Duodenal mucosa (tissue), 2 donors: Measurements from ENCODE around the gene ABCA7.

ENCODE experiments used
- H3K27ac ChIP-seq: one replicate; pipeline ENCODE4 v1.7.0; 2013; ENCODE audit warnings: low read depth, low read length
- H3K27me3 ChIP-seq, 2 donors: one replicate each; pipeline ENCODE4 v1.7.0; 2013; ENCODE audit warnings: low read length in 2 of 2, control low read depth in 1 of 2; ENCODE audit not compliant: insufficient read depth in 2 of 2, control insufficient read depth in 1 of 2
- H3K36me3 ChIP-seq, 2 donors: one replicate each; pipeline ENCODE4 v1.7.0; 2013; ENCODE audit warnings: low read length in 2 of 2, control low read depth in 1 of 2; ENCODE audit not compliant: insufficient read depth in 2 of 2, control insufficient read depth in 1 of 2
- H3K4me1 ChIP-seq, 2 donors: one replicate each; pipeline ENCODE4 v1.7.0; 2013; ENCODE audit warnings: low read length in 2 of 2, control low read depth in 1 of 2; ENCODE audit not compliant: insufficient read depth in 2 of 2, control insufficient read depth in 1 of 2
- H3K4me3 ChIP-seq, 2 donors: one replicate each; pipeline ENCODE4 v1.7.0; 2013; ENCODE audit warnings: low read length in 2 of 2, low read depth in 1 of 2
- H3K9ac ChIP-seq, 2 donors: one replicate each; pipeline ENCODE4 v1.7.0; 2013; ENCODE audit warnings: low read length in 2 of 2, low read depth in 1 of 2
- H3K9me3 ChIP-seq, 2 donors: one replicate each; pipeline ENCODE4 v1.7.0; 2013; ENCODE audit warnings: low read length in 2 of 2, control low read depth in 1 of 2; ENCODE audit not compliant: control insufficient read depth in 1 of 2

Gene ABCA7

GRCh38 chr19:1066748-1067340 lies 26.9 kb downstream of the ABCA7 start, which contains the start of gene ARHGAP45:
Gene ARHGAP45 (plus strand): TSS chr19:1067167. CDS start chr19:1067406, 239 bp downstream.
- Histone ChIP-seq H3K4me3 (peak within 1 kb of the TSS; percentile 53 to 60), H3K27ac (peak within 1 kb of the TSS; percentile 50), H3K36me3 (no peaks in the 10 kb centered on the region), H3K9me3 (no peaks in the 10 kb centered on the region), H3K9ac (peak within 1 kb of the TSS; percentile 43), H3K27me3 (peaks cover 18 to 34% of the 10 kb centered on the region in 2 donors), H3K4me1 (peaks cover 14 to 30% of the 10 kb centered on the region in 2 donors)

DNA sequence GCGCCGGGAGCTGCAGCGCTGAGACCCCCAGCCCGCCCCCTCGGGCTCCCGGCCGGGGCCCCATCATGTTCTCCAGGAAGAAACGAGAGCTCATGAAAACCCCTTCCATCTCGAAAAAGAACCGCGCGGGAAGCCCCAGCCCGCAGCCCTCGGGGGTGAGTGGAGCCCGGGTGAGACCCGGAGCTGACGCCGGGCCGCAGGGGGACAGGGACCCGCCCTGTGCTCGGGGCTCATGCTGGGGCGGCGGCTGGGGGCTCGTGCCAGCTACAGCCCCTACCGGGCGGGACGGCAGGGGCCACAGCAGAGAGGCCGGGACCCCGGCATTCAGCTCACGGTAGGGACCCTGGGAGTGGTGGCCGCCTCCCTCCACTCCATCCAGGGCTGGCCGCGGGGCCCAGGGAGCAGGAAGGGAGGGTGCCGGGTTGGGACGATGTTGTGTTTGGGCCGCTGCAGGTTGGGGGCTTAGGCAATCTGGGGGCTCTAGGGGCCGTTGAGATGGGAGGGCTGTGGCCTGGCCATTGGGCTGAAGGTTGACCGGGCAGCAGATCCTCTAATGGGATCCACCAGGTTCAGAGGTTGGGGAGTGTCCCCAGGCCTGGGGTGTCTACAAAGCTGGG lies 27.5 kb downstream of the ABCA7 start:
- H3K27me3 ChIP-seq = peaks cover 19 to 37% of the 10 kb centered on the region in 2 donors
- H3K9ac ChIP-seq = peak overlapping the region; percentile 43
- peak overlapping the region; percentile 53 to 60 for H3K4me3 ChIP-seq
- peaks cover 14 to 30% of the 10 kb centered on the region in 2 donors for H3K4me1 ChIP-seq
- H3K9me3 ChIP-seq = no peaks in the 10 kb centered on the region
- peaks cover 0 to 2% of the 10 kb centered on the region in 2 donors for H3K36me3 ChIP-seq
- H3K27ac ChIP-seq = peak overlapping the region; percentile 50

- Histone ChIP-seq H3K27ac (peak overlapping the region; percentile 50), H3K4me3 (peak overlapping the region; percentile 60 to 66), H3K36me3 (peaks cover 0 to 5% of the 10 kb centered on the region in 2 donors), H3K9me3 (no peaks in the 10 kb centered on the region), H3K4me1 (peaks cover 14 to 30% of the 10 kb centered on the region in 2 donors), H3K9ac (peak overlapping the region; percentile 43), H3K27me3 (peaks cover 22 to 44% of the 10 kb centered on the region in 2 donors)
These were observed 28.4 kb downstream of the ABCA7 start for GRCh38 chr19:1068009-1069001.

- Histone ChIP-seq H3K27ac (no peak overlapping the region), H3K36me3 (peaks cover 0 to 5% of the 10 kb centered on the region in 2 donors), H3K9ac (peak overlapping the region in 1 of 2 donors; percentile 38), H3K9me3 (no peaks in the 10 kb centered on the region), H3K4me3 (peak overlapping the region; percentile 60 to 66), H3K27me3 (peaks cover 22 to 44% of the 10 kb centered on the region in 2 donors), H3K4me1 (peaks cover 14 to 35% of the 10 kb centered on the region in 2 donors)
These were observed 29.3 kb downstream of the ABCA7 start for GRCh38 chr19:1069009-1069779.

GRCh38 chr19:1070576-1070930 lies 30.6 kb downstream of the ABCA7 start:
- Histone ChIP-seq H3K9ac (no peak overlapping the region), H3K4me3 (no peak overlapping the region), H3K27ac (no peak overlapping the region), H3K4me1 (peaks cover 13 to 35% of the 10 kb centered on the region in 2 donors), H3K36me3 (peaks cover 0 to 5% of the 10 kb centered on the region in 2 donors), H3K9me3 (no peaks in the 10 kb centered on the region), H3K27me3 (peaks cover 22 to 41% of the 10 kb centered on the region in 2 donors)

- Histone ChIP-seq H3K27me3 (peaks cover 19 to 36% of the 10 kb centered on the region in 2 donors), H3K4me1 (peaks cover 18 to 37% of the 10 kb centered on the region in 2 donors), H3K27ac (no peak overlapping the region), H3K36me3 (peaks cover 0 to 5% of the 10 kb centered on the region in 2 donors), H3K4me3 (no peak overlapping the region), H3K9ac (no peak overlapping the region), H3K9me3 (no peaks in the 10 kb centered on the region)
These were observed 31.3 kb downstream of the ABCA7 start for GRCh38 chr19:1070931-1071791.

DNA sequence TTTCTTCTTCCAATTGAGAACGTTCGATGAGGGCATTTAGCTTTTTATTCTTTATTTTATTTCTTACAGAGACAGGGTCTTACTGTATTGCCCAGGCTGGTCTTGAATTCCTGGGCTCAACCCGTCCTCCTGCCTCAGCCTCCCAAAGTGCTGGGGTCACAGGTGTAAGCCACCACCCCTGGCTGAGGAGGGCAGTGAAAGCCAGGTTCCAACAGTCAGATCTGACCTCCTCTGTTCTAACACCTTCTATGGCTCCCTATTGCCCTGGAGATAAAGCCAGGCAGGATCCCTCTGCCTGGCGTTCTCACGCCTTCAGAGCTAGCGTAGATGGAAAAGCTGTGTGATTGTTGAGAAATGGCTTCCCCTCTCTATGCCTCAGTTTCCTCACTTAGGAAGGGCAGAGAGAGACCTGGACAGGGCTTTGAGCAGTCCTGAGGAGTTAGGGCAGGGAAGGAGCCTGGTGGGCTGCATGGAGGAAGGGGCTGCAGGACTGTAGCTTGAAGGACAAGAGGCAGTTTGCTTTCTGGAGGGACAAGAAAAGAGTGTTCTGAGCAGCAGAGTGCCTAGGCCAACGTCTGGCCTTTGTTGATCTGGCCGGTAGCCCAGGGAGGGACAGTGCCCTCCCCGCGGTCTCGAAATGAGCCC lies 32.6 kb downstream of the ABCA7 start:
- H3K4me3 ChIP-seq = no peak overlapping the region
- peaks cover 10 to 29% of the 10 kb centered on the region in 2 donors for H3K27me3 ChIP-seq
- H3K4me1 ChIP-seq = peaks cover 22 to 36% of the 10 kb centered on the region in 2 donors
- peaks cover 0 to 5% of the 10 kb centered on the region in 2 donors for H3K36me3 ChIP-seq
- no peak overlapping the region for H3K27ac ChIP-seq
- no peak overlapping the region for H3K9ac ChIP-seq
- H3K9me3 ChIP-seq = no peaks in the 10 kb centered on the region

DNA sequence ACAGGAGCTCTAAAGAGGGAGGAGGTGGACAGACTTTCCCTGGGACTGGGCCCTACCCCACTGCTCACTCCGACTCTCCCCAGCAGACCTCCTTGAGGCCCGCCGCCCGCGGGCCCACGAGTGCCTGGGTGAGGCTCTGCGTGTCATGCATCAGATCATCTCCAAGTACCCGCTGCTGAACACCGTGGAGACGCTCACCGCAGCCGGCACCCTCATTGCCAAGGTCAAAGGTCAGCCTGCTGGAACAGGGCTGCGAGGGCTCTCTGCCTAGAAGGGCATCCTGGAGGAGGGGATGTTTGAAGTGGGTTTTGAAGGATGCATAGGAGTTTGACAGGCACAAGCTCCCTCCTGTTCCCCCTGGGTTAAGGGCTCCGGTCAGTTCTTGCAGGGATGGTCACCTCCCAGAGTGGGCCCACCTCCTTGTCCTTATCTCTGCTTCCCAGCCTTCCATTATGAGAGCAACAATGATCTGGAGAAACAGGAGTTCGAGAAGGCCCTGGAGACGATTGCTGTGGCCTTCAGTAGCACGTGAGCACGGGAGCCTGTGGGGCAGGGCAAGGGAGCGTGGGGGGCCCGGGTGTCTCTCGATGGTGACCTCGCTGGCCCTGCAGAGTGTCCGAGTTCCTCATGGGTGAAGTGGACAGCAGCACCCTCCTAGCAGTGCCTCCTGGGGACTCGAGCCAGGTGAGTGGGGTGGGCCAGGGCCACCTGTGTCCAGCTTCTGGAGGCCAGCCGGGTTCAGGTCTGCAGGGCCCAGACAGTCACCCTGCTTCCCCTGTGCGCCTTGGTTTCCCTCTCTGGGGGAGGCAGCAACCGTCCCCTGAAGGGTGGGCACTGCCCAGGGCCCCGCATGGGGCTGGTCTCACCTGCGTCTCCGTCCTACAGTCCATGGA lies 33.4 kb downstream of the ABCA7 start:
- Histone ChIP-seq H3K9ac (no peak overlapping the region), H3K27me3 (peaks cover 10 to 26% of the 10 kb centered on the region in 2 donors), H3K4me1 (peaks cover 26 to 40% of the 10 kb centered on the region in 2 donors), H3K27ac (no peak overlapping the region), H3K36me3 (peaks cover 0 to 5% of the 10 kb centered on the region in 2 donors), H3K4me3 (no peak overlapping the region), H3K9me3 (no peaks in the 10 kb centered on the region)
